GM20000 (cell line): ENCODE measurements around the gene PPM1E.
A peak's percentile ranks its signal among the peaks of the same experiment; 100 is the strongest.
"Not testable (repeated sequence)": the region's sequence is repeated elsewhere in the genome, so short reads cannot be mapped to it uniquely, and the experiment has no call there.

Source experiments
- DNase-seq: peaks from one replicate; pipeline ENCODE4 v3.0.0; 2012; ENCODE audit warnings: low spot score
- CTCF ChIP-seq: IDR thresholded peaks from 2 replicates; pipeline ENCODE4 v1.5.1; 2012; ENCODE audit warnings: mild to moderate bottlenecking, control low read depth; ENCODE audit errors: extremely low read depth, missing control alignments

The PPM1E gene

GRCh38 chr17:58918884-58919283 lies 163.2 kb downstream of the PPM1E start:
- TF ChIP-seq CTCF = no peak
- DNase-seq = no peak

GRCh38 chr17:58920773-58921172 lies 165.1 kb downstream of the PPM1E start:
- TF ChIP-seq CTCF = no peak
- peak; percentile 31 for DNase-seq

DNA sequence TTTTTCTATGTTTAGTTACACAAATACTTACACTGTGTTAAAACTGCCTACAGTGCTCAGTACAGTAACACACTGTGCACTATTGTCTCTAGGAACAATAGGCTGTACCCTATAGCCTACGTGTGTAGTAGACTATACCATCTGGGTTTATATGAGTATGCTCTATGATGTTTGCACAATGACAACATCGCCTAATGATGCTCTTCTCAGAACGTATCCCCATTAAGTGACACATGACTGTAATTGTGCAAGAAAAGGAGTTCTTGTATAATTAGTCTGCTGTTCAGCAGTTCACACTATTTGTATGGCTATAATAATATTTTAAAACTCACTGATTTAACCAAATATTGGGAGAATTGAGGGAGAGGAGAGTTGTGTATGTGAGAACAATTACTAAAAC lies 177.3 kb downstream of the PPM1E start:
- no peak for TF ChIP-seq CTCF
- DNase-seq = no peak

GRCh38 chr17:58936295-58936694 lies 180.6 kb downstream of the PPM1E start:
- TF ChIP-seq CTCF = no peak
- no peak for DNase-seq

GRCh38 chr17:58944166-58944565 lies 188.5 kb downstream of the PPM1E start:
- TF ChIP-seq CTCF = no peak
- DNase-seq = no peak

DNA sequence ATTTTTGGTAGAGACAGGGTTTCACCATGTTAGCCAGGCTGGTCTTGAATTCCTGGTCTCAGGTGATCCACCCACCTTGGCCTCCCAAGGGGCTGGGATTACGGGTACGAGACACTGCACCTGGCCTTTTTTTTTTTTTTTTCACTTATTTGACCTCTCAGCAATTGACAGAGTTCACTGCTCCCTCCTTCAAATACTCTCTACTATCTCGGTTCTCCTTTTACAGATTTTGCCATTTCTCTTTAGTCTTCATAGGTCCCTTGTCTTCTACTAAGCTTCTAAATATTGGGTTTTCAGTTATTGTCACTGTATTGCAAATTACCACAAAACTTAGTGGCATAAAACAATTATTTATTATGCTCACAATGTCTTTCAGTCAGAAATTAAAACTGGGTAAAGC lies 191.8 kb downstream of the PPM1E start:
- DNase-seq = no peak
- TF ChIP-seq CTCF = no peak

- DNase-seq = no peak
- TF ChIP-seq CTCF = no peak
Measured at GRCh38 chr17:58947824-58948223, 192.2 kb downstream of the PPM1E start.

DNA sequence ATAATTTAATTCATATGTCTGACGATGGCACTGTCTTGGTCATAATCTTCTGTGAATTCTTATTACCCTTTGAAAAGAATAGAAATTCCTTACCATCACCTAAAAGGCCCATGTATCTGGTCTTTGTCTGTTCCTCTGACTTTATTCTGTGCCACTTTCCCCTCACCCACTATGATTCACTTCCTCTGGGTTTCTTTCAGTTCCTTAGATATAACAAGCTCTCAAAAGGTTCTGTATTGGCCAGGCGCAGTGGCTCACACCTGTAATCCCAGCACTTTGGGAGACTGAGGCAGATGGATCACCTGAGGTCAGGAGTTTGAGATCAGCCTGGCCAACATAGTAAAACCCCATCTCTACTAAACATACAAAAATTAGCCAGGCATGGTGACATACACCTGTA lies 198.7 kb downstream of the PPM1E start:
- not testable (repeated sequence) for DNase-seq
